SK-N-SH treated with all-trans-retinoic acid at 6 μM for 48 hours (cell line): ENCODE measurements around the gene CDC45.

Source experiments
- ATAC-seq: fragments of 200-7000 bp; cut with Tn5 transposase; 3 replicates; pipeline ENCODE4 v1.9.1; 2020; ENCODE audit warnings: mild to moderate bottlenecking, moderate library complexity
- ARNTL ChIP-seq: fragments of 450-650 bp; formaldehyde crosslinking; IDR thresholded peaks from 2 replicates; pipeline ENCODE4 v1.5.0; 2020; ENCODE audit warnings: low read depth, mild to moderate bottlenecking, moderate library complexity, borderline replicate concordance
- BACH2 ChIP-seq: fragments of 250-450 bp; sonication (Bioruptor Pico); IDR thresholded peaks from 2 replicates; pipeline ENCODE4 v1.9.0; 2021; ENCODE audit warnings: mild to moderate bottlenecking, borderline replicate concordance
- ESRRG ChIP-seq: fragments of 250-450 bp; sonication (Bioruptor Pico); IDR thresholded peaks from 2 replicates; pipeline ENCODE4 v1.6.1; 2021; ENCODE audit warnings: mild to moderate bottlenecking
- GLIS3 ChIP-seq: fragments of 250-450 bp; sonication (Bioruptor Pico); IDR thresholded peaks from 2 replicates; pipeline ENCODE4 v1.5.0; 2020; ENCODE audit warnings: mild to moderate bottlenecking, moderate library complexity
- ISL1 ChIP-seq: fragments of 250-450 bp; sonication (Bioruptor Pico); IDR thresholded peaks from 2 replicates; pipeline ENCODE4 v2.1.2; 2022; ENCODE audit warnings: mild to moderate bottlenecking, moderate library complexity
- PPARA ChIP-seq: fragments of 250-450 bp; sonication (Bioruptor Pico); IDR thresholded peaks from 2 replicates; pipeline ENCODE4 v1.5.0; 2020; ENCODE audit warnings: mild to moderate bottlenecking, borderline replicate concordance
- RARB ChIP-seq: fragments of 250-450 bp; sonication (Bioruptor Pico); IDR thresholded peaks from 2 replicates; pipeline ENCODE4 v1.8.0; 2021; ENCODE audit warnings: mild to moderate bottlenecking, moderate library complexity
- SNAI2 ChIP-seq: fragments of 250-450 bp; sonication (Bioruptor Pico); IDR thresholded peaks from 2 replicates; pipeline ENCODE4 v1.5.0; 2020; ENCODE audit warnings: mild to moderate bottlenecking, moderate library complexity
- TCF4 ChIP-seq: fragments of 250-450 bp; sonication (Bioruptor Pico); IDR thresholded peaks from 2 replicates; pipeline ENCODE4 v1.8.0; 2021; ENCODE audit warnings: mild to moderate bottlenecking, moderate library complexity, borderline replicate concordance
- ZC3H10 ChIP-seq: fragments of 250-450 bp; sonication (Bioruptor Pico); IDR thresholded peaks from 2 replicates; pipeline ENCODE4 v1.5.1; 2021; ENCODE audit warnings: mild to moderate bottlenecking, moderate library complexity
- ZFP3 ChIP-seq: fragments of 250-450 bp; sonication (Bioruptor Pico); IDR thresholded peaks from 2 replicates; pipeline ENCODE4 v1.5.0; 2020; ENCODE audit warnings: mild to moderate bottlenecking, moderate library complexity
- ZFP30 ChIP-seq: fragments of 450-650 bp; formaldehyde crosslinking; IDR thresholded peaks from 2 replicates; pipeline ENCODE4 v1.5.0; 2022; ENCODE audit warnings: mild to moderate bottlenecking, moderate library complexity
- ZNF565 ChIP-seq: fragments of 450-650 bp; formaldehyde crosslinking; conservative IDR thresholded peaks from 2 replicates; pipeline ENCODE4 v1.5.0; 2020; ENCODE audit warnings: low read depth, mild to moderate bottlenecking, moderate library complexity
- ZNF70 ChIP-seq: fragments of 450-650 bp; formaldehyde crosslinking; IDR thresholded peaks from 2 replicates; pipeline ENCODE4 v1.5.0; 2020; ENCODE audit warnings: mild to moderate bottlenecking, moderate library complexity
- ZNF8 ChIP-seq: fragments of 450-650 bp; formaldehyde crosslinking; IDR thresholded peaks from 2 replicates; pipeline ENCODE4 v1.5.0; 2020; ENCODE audit warnings: mild to moderate bottlenecking, moderate library complexity
- TF ChIP-seq, protein P1 (sequence below): fragments of 250-450 bp; sonication (Bioruptor Pico); IDR thresholded peaks from 2 replicates; pipeline ENCODE4 v1.5.0; 2020; ENCODE audit warnings: mild to moderate bottlenecking, moderate library complexity
- TF ChIP-seq, protein P2 (sequence below): fragments of 250-450 bp; sonication (Bioruptor Pico); IDR thresholded peaks from 2 replicates; pipeline ENCODE4 v1.8.0; 2020; ENCODE audit warnings: mild to moderate bottlenecking, moderate library complexity, borderline replicate concordance
- TF ChIP-seq, protein P3 (sequence below): fragments of 250-450 bp; sonication (Bioruptor Pico); IDR thresholded peaks from 2 replicates; pipeline ENCODE4 v1.8.0; 2021; ENCODE audit warnings: low read depth, mild to moderate bottlenecking, moderate library complexity, borderline replicate concordance
- TF ChIP-seq, protein P4 (sequence below): fragments of 250-450 bp; sonication (Bioruptor Pico); IDR thresholded peaks from 2 replicates; pipeline ENCODE4 v1.5.1; 2021; ENCODE audit warnings: mild to moderate bottlenecking, moderate library complexity
- TF ChIP-seq, protein P5 (sequence below): fragments of 250-450 bp; sonication (Bioruptor Pico); IDR thresholded peaks from 2 replicates; pipeline ENCODE4 v1.5.1; 2020; ENCODE audit warnings: low read depth, mild to moderate bottlenecking, moderate library complexity

Gene CDC45

DNA sequence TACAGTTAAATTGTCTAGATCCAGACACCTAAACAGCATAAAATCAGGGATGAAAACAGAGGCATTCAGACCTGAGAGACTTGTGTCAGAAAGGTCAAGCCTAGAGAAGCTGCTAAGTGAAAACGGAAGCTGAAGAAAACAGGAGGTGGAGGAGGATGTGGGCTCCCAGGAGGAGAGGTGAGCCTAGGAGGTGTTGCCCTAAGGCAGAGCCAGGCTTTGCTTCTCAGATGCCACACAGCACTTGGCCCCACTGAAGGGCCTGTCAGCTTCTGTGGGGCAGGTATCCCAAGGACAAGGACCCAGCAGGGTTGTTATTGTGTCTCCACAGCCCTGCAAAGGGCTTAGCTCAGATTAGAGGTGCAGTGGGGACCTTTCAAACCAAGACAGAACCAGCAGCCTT, 15.2 kb upstream of the CDC45 start (continued):
- TF ChIP-seq, protein P1, sequence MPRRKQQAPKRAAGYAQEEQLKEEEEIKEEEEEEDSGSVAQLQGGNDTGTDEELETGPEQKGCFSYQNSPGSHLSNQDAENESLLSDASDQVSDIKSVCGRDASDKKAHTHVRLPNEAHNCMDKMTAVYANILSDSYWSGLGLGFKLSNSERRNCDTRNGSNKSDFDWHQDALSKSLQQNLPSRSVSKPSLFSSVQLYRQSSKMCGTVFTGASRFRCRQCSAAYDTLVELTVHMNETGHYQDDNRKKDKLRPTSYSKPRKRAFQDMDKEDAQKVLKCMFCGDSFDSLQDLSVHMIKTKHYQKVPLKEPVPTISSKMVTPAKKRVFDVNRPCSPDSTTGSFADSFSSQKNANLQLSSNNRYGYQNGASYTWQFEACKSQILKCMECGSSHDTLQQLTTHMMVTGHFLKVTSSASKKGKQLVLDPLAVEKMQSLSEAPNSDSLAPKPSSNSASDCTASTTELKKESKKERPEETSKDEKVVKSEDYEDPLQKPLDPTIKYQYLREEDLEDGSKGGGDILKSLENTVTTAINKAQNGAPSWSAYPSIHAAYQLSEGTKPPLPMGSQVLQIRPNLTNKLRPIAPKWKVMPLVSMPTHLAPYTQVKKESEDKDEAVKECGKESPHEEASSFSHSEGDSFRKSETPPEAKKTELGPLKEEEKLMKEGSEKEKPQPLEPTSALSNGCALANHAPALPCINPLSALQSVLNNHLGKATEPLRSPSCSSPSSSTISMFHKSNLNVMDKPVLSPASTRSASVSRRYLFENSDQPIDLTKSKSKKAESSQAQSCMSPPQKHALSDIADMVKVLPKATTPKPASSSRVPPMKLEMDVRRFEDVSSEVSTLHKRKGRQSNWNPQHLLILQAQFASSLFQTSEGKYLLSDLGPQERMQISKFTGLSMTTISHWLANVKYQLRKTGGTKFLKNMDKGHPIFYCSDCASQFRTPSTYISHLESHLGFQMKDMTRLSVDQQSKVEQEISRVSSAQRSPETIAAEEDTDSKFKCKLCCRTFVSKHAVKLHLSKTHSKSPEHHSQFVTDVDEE (CRISPR knock-in tag): no peak
- TF ChIP-seq ZNF70 (CRISPR knock-in tag): no peak

DNA sequence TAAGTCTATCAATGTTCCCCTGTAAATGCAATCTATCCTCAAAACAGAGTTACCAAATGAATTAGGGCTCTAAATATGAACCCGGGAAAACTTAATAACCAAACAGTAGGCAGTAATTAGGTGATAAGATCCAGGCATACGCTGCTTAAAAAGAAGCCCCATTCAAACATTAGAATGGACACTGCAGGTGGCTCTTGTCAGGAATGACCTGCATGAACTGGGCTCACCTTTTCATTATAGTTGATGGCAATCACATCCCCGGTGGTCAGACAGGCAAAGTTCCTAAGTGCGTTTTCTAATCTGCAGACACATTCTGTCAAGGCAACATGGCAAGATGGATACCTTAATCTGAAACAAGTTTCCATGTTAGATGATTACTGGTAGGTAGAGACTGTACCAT, 14.7 kb upstream of the CDC45 start:
- ATAC-seq: no peak
- TF ChIP-seq, protein P2, sequence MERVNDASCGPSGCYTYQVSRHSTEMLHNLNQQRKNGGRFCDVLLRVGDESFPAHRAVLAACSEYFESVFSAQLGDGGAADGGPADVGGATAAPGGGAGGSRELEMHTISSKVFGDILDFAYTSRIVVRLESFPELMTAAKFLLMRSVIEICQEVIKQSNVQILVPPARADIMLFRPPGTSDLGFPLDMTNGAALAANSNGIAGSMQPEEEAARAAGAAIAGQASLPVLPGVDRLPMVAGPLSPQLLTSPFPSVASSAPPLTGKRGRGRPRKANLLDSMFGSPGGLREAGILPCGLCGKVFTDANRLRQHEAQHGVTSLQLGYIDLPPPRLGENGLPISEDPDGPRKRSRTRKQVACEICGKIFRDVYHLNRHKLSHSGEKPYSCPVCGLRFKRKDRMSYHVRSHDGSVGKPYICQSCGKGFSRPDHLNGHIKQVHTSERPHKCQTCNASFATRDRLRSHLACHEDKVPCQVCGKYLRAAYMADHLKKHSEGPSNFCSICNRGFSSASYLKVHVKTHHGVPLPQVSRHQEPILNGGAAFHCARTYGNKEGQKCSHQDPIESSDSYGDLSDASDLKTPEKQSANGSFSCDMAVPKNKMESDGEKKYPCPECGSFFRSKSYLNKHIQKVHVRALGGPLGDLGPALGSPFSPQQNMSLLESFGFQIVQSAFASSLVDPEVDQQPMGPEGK (CRISPR knock-in tag): no peak
- TF ChIP-seq ZFP30 (CRISPR knock-in tag) (no peak), BACH2 (CRISPR knock-in tag) (no peak), SNAI2 (CRISPR knock-in tag) (no peak), ARNTL (CRISPR knock-in tag) (no peak), TCF4 (no peak), ZC3H10 (CRISPR knock-in tag) (no peak)
- TF ChIP-seq, protein P3, sequence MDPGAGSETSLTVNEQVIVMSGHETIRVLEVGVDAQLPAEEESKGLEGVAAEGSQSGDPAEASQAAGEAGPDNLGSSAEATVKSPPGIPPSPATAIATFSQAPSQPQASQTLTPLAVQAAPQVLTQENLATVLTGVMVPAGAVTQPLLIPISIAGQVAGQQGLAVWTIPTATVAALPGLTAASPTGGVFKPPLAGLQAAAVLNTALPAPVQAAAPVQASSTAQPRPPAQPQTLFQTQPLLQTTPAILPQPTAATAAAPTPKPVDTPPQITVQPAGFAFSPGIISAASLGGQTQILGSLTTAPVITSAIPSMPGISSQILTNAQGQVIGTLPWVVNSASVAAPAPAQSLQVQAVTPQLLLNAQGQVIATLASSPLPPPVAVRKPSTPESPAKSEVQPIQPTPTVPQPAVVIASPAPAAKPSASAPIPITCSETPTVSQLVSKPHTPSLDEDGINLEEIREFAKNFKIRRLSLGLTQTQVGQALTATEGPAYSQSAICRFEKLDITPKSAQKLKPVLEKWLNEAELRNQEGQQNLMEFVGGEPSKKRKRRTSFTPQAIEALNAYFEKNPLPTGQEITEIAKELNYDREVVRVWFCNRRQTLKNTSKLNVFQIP: no peak

DNA sequence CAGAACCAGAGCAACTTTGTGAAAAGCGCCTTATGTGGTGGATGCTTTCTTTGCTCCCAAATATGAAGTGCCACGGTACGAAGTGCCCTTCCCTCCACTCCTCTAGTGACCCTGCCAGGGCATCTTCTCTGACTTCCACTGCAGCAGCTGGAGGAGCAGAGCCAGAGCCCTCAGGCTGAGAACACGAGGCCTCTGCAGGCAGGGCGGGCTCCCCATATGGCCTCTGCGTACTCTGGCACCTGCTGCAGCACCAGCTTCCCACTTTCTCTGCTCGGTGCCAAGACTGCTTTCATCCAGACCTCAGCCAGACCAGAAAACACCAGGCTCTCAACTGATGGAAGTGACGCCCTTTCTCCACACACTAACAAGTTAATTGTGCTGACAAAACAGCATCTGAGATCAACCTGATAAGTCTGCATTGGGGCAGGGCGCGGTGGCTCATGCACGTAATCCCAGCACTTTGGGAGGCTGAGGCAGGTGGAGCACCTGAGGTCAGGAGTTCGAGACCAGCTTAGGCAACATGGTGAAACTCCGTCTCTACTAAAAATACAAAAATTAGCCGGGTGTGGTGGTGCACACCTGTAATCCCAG, 13.5 kb upstream of the CDC45 start:
- no peak for ATAC-seq
- TF ChIP-seq PPARA (CRISPR knock-in tag): no peak
- TF ChIP-seq, protein P4, sequence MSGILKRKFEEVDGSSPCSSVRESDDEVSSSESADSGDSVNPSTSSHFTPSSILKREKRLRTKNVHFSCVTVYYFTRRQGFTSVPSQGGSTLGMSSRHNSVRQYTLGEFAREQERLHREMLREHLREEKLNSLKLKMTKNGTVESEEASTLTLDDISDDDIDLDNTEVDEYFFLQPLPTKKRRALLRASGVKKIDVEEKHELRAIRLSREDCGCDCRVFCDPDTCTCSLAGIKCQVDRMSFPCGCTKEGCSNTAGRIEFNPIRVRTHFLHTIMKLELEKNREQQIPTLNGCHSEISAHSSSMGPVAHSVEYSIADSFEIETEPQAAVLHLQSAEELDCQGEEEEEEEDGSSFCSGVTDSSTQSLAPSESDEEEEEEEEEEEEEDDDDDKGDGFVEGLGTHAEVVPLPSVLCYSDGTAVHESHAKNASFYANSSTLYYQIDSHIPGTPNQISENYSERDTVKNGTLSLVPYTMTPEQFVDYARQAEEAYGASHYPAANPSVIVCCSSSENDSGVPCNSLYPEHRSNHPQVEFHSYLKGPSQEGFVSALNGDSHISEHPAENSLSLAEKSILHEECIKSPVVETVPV (CRISPR knock-in tag): no peak
- TF ChIP-seq BACH2 (CRISPR knock-in tag): no peak
- TF ChIP-seq, protein P1 (CRISPR knock-in tag): no peak
- TF ChIP-seq, protein P2 (CRISPR knock-in tag): no peak
- TF ChIP-seq, protein P3: no peak
- no peak for TF ChIP-seq ZC3H10 (CRISPR knock-in tag)
- no peak for TF ChIP-seq ZNF8 (CRISPR knock-in tag)
- TF ChIP-seq ZFP3 (CRISPR knock-in tag): no peak
- TF ChIP-seq ZNF70 (CRISPR knock-in tag): no peak
- no peak for TF ChIP-seq GLIS3 (CRISPR knock-in tag)
- no peak for TF ChIP-seq TCF4
- TF ChIP-seq RARB (CRISPR knock-in tag): no peak
- TF ChIP-seq ARNTL (CRISPR knock-in tag): no peak
- TF ChIP-seq ESRRG (CRISPR knock-in tag): no peak
- TF ChIP-seq ZFP30 (CRISPR knock-in tag): no peak
- no peak for TF ChIP-seq SNAI2 (CRISPR knock-in tag)
- TF ChIP-seq ISL1: no peak
- TF ChIP-seq ZNF565 (CRISPR knock-in tag): no peak
- TF ChIP-seq, protein P5, sequence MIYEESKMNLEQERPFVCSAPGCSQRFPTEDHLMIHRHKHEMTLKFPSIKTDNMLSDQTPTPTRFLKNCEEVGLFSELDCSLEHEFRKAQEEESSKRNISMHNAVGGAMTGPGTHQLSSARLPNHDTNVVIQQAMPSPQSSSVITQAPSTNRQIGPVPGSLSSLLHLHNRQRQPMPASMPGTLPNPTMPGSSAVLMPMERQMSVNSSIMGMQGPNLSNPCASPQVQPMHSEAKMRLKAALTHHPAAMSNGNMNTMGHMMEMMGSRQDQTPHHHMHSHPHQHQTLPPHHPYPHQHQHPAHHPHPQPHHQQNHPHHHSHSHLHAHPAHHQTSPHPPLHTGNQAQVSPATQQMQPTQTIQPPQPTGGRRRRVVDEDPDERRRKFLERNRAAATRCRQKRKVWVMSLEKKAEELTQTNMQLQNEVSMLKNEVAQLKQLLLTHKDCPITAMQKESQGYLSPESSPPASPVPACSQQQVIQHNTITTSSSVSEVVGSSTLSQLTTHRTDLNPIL (CRISPR knock-in tag): no peak
- TF ChIP-seq, all 23 proteins: peak for 0
